ENCODE measurements around the gene PDXK. TPM values are rescaled to one million over a fixed set of nuclear protein-coding genes. Genes with fewer than 3 reads are reported as not detected.

PDXK gene
- total RNA-seq, 1 donor from 2014 or later = 54.0 TPM

DNA sequence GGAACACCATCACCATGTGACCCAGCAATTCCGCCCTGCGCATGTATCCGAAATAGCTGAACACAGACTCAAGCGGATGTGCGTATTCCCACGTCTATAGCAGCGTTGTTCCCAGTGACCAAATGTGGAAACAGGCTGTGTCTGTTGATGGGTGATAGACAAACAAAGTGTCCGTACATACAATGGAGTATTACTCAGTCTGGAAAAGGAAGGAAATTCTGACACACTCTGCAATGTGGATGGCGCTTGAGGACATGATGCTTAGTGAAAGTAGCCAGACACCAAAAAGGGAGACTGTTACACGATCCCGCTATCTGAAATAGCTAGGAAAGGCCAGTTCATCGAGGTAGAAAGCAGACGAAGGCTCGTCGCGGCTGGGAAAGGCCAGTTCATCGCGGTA, 25.8 kb downstream of the PDXK start:
- no peak overlapping the region for H3K4me3 ChIP-seq
- no peak overlapping the region for H3K4me2 ChIP-seq
- H3K9ac ChIP-seq = no peak overlapping the region
- peaks cover 7% of the 10 kb centered on the region for H3K27me3 Mint-ChIP-seq (ENCODE audit: insufficient read depth, low read depth)
- H3K9me3 ChIP-seq (ENCODE audit: low read depth) = no peaks in the 10 kb centered on the region
- H3K36me3 Mint-ChIP-seq = peaks cover 6% of the 10 kb centered on the region
- DNase-seq (ENCODE audit: low spot score) = no peak
- no peaks in the 10 kb centered on the region for H3K79me2 ChIP-seq (ENCODE audit: low read depth)
- H3K4me1 Mint-ChIP-seq = peaks cover 11% of the 10 kb centered on the region
- no peaks in the 10 kb centered on the region for H3K27me3 ChIP-seq
- H3K4me1 ChIP-seq = no peaks in the 10 kb centered on the region
- peaks cover 14% of the 10 kb centered on the region for H4K20me1 ChIP-seq (ENCODE audit: low read depth)
- no peak overlapping the region for H3K27ac ChIP-seq
- no peaks in the 10 kb centered on the region for H3K9me3 Mint-ChIP-seq
- no peak overlapping the region for H2AFZ ChIP-seq (replicated peaks)
- no peaks in the 10 kb centered on the region for H3K36me3 ChIP-seq
- peaks cover 22% of the 10 kb centered on the region for H3F3A ChIP-seq (ENCODE audit: low read depth)
- no peak overlapping the region for H3K4me3 Mint-ChIP-seq
- no peak for TF ChIP-seq EZH2phosphoT487 (IDR thresholded peaks at IDR 0.05)
- no peak for TF ChIP-seq EZH2 (IDR thresholded peaks at IDR 0.05)
- TF ChIP-seq, protein P1, sequence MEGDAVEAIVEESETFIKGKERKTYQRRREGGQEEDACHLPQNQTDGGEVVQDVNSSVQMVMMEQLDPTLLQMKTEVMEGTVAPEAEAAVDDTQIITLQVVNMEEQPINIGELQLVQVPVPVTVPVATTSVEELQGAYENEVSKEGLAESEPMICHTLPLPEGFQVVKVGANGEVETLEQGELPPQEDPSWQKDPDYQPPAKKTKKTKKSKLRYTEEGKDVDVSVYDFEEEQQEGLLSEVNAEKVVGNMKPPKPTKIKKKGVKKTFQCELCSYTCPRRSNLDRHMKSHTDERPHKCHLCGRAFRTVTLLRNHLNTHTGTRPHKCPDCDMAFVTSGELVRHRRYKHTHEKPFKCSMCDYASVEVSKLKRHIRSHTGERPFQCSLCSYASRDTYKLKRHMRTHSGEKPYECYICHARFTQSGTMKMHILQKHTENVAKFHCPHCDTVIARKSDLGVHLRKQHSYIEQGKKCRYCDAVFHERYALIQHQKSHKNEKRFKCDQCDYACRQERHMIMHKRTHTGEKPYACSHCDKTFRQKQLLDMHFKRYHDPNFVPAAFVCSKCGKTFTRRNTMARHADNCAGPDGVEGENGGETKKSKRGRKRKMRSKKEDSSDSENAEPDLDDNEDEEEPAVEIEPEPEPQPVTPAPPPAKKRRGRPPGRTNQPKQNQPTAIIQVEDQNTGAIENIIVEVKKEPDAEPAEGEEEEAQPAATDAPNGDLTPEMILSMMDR (IDR thresholded peaks at IDR 0.05) = no peak
- no peak overlapping the region for H3K27ac Mint-ChIP-seq

DNA sequence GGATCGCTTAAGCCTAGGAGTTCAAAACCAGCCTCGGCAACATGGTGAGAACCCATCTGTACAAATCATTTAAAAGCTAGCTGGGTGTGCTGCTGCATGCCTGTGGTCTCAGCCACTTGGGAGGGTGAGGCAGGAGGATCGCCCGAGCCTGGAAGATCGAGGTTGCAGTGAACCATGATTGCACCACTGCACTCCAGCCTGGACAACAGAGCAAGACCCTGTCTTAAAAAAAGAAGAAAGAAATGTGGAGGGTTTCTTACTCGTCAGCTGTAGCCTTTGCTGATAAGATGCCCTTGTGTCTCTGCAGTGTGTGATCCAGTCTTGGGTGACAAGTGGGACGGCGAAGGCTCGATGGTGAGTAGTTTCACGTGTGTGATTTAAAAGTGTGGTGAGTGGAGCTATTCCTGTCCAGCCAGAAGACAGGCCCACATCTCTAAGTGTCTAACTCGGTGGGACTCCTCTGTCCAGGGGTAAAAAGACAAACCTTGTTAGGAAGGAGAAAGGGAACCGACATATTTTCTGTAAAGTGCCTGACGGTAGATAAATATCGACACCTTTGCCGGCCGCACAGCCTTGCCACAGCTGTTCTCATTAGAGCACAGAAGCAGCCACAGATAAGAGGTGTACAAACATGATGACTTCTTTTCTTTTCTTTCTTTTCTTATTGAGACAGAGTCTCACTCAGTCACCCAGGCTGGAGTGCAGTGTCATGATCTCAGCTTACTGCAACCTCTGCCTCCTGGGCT, 27.0 kb downstream of the PDXK start:
- no peak overlapping the region for H3K4me3 ChIP-seq
- DNase-seq (ENCODE audit: low spot score) = no peak
- no peak overlapping the region for H3K9ac ChIP-seq
- peaks cover 3% of the 10 kb centered on the region for H4K20me1 ChIP-seq (ENCODE audit: low read depth)
- Mint-ChIP-seq H3K4me3 (no peak overlapping the region), H3K4me1 (peaks cover 3% of the 10 kb centered on the region), H3K27ac (no peak overlapping the region), H3K36me3 (peaks cover 11% of the 10 kb centered on the region), H3K9me3 (no peaks in the 10 kb centered on the region), H3K27me3 (ENCODE audit: insufficient read depth, low read depth) (peaks cover 5% of the 10 kb centered on the region)
- no peak overlapping the region for H3K27ac ChIP-seq
- H3K36me3 ChIP-seq = no peaks in the 10 kb centered on the region
- no peak overlapping the region for H3K4me2 ChIP-seq
- peaks cover 11% of the 10 kb centered on the region for H3F3A ChIP-seq (ENCODE audit: low read depth)
- H3K27me3 ChIP-seq = no peaks in the 10 kb centered on the region
- H3K9me3 ChIP-seq (ENCODE audit: low read depth) = no peaks in the 10 kb centered on the region
- no peak for TF ChIP-seq EZH2 (IDR thresholded peaks at IDR 0.05)
- TF ChIP-seq EZH2phosphoT487 (IDR thresholded peaks at IDR 0.05) = no peak
- TF ChIP-seq, protein P1 (IDR thresholded peaks at IDR 0.05) = no peak
- no peaks in the 10 kb centered on the region for H3K79me2 ChIP-seq (ENCODE audit: low read depth)
- H3K4me1 ChIP-seq = no peaks in the 10 kb centered on the region
- no peak overlapping the region for H2AFZ ChIP-seq (replicated peaks)

DNA sequence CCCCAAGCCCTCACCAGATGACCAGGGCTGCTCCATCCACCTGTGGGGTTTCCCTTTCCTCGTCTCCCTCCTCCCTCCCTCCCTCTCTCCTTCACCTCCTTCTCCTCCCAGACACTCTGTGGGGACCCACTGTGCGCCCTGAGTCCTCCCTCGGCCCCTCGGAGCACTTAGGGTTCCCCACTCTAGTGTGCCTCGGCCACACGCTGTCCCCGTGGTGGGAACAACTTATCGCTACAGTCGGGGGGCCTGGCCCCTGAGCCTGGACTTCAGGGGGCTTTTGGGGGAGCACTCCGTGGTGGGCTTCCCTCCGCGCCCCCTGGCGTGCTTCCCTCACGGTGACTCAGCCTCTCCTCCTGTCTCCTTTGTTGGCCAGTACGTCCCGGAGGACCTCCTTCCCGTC, 29.7 kb downstream of the PDXK start:
- Mint-ChIP-seq H3K4me1 (no peaks in the 10 kb centered on the region), H3K4me3 (no peak overlapping the region), H3K36me3 (peaks cover 13% of the 10 kb centered on the region), H3K27me3 (ENCODE audit: insufficient read depth, low read depth) (peaks cover 5% of the 10 kb centered on the region), H3K9me3 (no peaks in the 10 kb centered on the region), H3K27ac (no peak overlapping the region)
- H3K9ac ChIP-seq = no peak overlapping the region
- H3K4me1 ChIP-seq = no peaks in the 10 kb centered on the region
- no peak overlapping the region for H3K4me2 ChIP-seq
- no peaks in the 10 kb centered on the region for H3K27me3 ChIP-seq
- H4K20me1 ChIP-seq (ENCODE audit: low read depth) = no peaks in the 10 kb centered on the region
- H3K79me2 ChIP-seq (ENCODE audit: low read depth) = no peaks in the 10 kb centered on the region
- H3K36me3 ChIP-seq = no peaks in the 10 kb centered on the region
- TF ChIP-seq EZH2 (IDR thresholded peaks at IDR 0.05) (no peak), EZH2phosphoT487 (IDR thresholded peaks at IDR 0.05) (no peak)
- TF ChIP-seq, protein P1 (IDR thresholded peaks at IDR 0.05) = no peak
- no peak overlapping the region for H3K27ac ChIP-seq
- H2AFZ ChIP-seq (replicated peaks) = no peak overlapping the region
- H3K9me3 ChIP-seq (ENCODE audit: low read depth) = no peaks in the 10 kb centered on the region
- no peak for DNase-seq (ENCODE audit: low spot score)
- no peaks in the 10 kb centered on the region for H3F3A ChIP-seq (ENCODE audit: low read depth)
- no peak overlapping the region for H3K4me3 ChIP-seq
